H1 (cell line): ENCODE results near the gene CHCHD3. TPM values are rescaled to one million over a fixed set of nuclear protein-coding genes. Genes with fewer than 3 reads are reported as not detected.

Experiments used
- CTCF ChIA-PET: fragments of 300-600 bp; sonication (Branson Sonifier 250); formaldehyde crosslinking; loops from one replicate; lab custom pipeline; 2021; ENCODE audit not compliant: partially characterized antibody; lab: Charles Lee
- POLR2A ChIA-PET: fragments of 300-600 bp; sonication (Branson Sonifier 250); formaldehyde crosslinking; loops from one replicate; lab custom pipeline; 2021; ENCODE audit warnings: inconsistent platforms; ENCODE audit not compliant: partially characterized antibody; lab: Charles Lee
- DNase-seq, 2 experiments: peaks; one replicate each; pipeline versions ENCODE4 v3.0.0 to v3.0.0-alpha.2; 2010 to 2022; ENCODE audit warnings: low spot score in 2 of 2, low read depth in 1 of 2, mixed read lengths in 1 of 2
- FAIRE-seq: peaks from 2 replicates; lab custom pipeline; 2011; peaks lifted over from hg19 to GRCh38; lab: Jason Lieb, UNC
- H2AFZ ChIP-seq: 2 replicates; pipeline ENCODE4 v1.8.1; 2012; ENCODE audit warnings: low read length, inconsistent platforms
- H2AK5ac ChIP-seq: 2 replicates; pipeline ENCODE4 v1.6.1; 2013; ENCODE audit warnings: low read depth, low read length
- H2BK120ac ChIP-seq: replicated peaks from 2 replicates; pipeline ENCODE3; 2013; ENCODE audit warnings: low read depth, low read length, inconsistent platforms
- H2BK12ac ChIP-seq: 2 replicates; pipeline ENCODE4 v1.6.1; 2013; ENCODE audit warnings: low read depth, low read length
- H2BK15ac ChIP-seq: 2 replicates; pipeline ENCODE4 v1.6.1; 2013; ENCODE audit warnings: low read length
- H2BK20ac ChIP-seq: 2 replicates; pipeline ENCODE4 v1.6.1; 2013; ENCODE audit warnings: low read length
- H2BK5ac ChIP-seq: 2 replicates; pipeline ENCODE4 v1.6.1; 2013; ENCODE audit warnings: low read depth, low read length
- H3K14ac ChIP-seq: 2 replicates; pipeline ENCODE4 v1.6.1; 2013; ENCODE audit warnings: inconsistent platforms; ENCODE audit not compliant: insufficient read length
- H3K18ac ChIP-seq: 2 replicates; pipeline ENCODE4 v1.6.1; 2013; ENCODE audit warnings: low read length; ENCODE audit errors: extremely low read depth
- H3K23ac ChIP-seq: 2 replicates; pipeline ENCODE4 v1.6.1; 2013; ENCODE audit warnings: inconsistent platforms; ENCODE audit not compliant: insufficient read length
- H3K23me2 ChIP-seq: 2 replicates; pipeline ENCODE4 v1.6.1; 2013; ENCODE audit warnings: low read depth, low read length
- H3K27ac ChIP-seq: 2 replicates; pipeline ENCODE4 v1.6.1; 2011; ENCODE audit warnings: low read depth, low read length, inconsistent platforms
- H3K27me3 ChIP-seq, 4 experiments: replicated peaks in 1 of 4; 1 replicate in 1 of 4; 2 replicates in 3 of 4; pipeline versions ENCODE4 v1.6.1 to v1.8.1; 2011 to 2013; ENCODE audit warnings: low read length in 3 of 4, mild to moderate bottlenecking in 3 of 4, inconsistent platforms in 2 of 4, mixed read lengths in 2 of 4, moderate library complexity in 1 of 4; ENCODE audit not compliant: control insufficient read depth in 3 of 4, insufficient read depth in 3 of 4; ENCODE audit errors: extremely low read depth in 1 of 4
- H3K36me3 ChIP-seq, 4 experiments: 2 replicates each; pipeline versions ENCODE4 v1.6.1 to v1.8.1; 2011 to 2013; ENCODE audit warnings: mild to moderate bottlenecking in 4 of 4, low read length in 3 of 4, moderate library complexity in 2 of 4, control low read depth in 1 of 4, inconsistent platforms in 1 of 4; ENCODE audit not compliant: insufficient read depth in 4 of 4, control insufficient read depth in 2 of 4
- H3K4ac ChIP-seq: replicated peaks from 2 replicates; pipeline ENCODE3; 2013; ENCODE audit warnings: low read length, low read depth, mixed read lengths, inconsistent platforms; ENCODE audit not compliant: insufficient read length
- H3K4me1 ChIP-seq, 4 experiments: replicated peaks in 1 of 4; 1 replicate in 1 of 4; 2 replicates in 3 of 4; pipeline versions ENCODE4 v1.6.1 to v1.8.1; 2011 to 2013; ENCODE audit warnings: low read length in 3 of 4, inconsistent platforms in 2 of 4, mixed read lengths in 1 of 4; ENCODE audit not compliant: insufficient read depth in 4 of 4, control insufficient read depth in 3 of 4
- H3K4me2 ChIP-seq, 2 experiments: 2 replicates each; pipeline versions ENCODE4 v1.6.1 to v1.8.1; 2011 to 2013; ENCODE audit warnings: low read depth in 2 of 2, low read length in 2 of 2, control low read depth in 1 of 2, inconsistent platforms in 1 of 2, mild to moderate bottlenecking in 1 of 2; ENCODE audit not compliant: insufficient read depth in 1 of 2
- H3K4me3 ChIP-seq, 4 experiments: fragments of 200-600, 300-600 bp in 1 of 4; sonication (generic), shearing (Covaris generic), sonication (Bioruptor Twin) in 1 of 4; 2 replicates each; pipeline versions ENCODE4 v1.5.1 to v1.8.1; 2011 to 2016; ENCODE audit warnings: low read length in 4 of 4, low read depth in 3 of 4, control low read depth in 2 of 4, inconsistent platforms in 2 of 4, mild to moderate bottlenecking in 2 of 4, mixed read lengths in 1 of 4, moderate library complexity in 1 of 4; ENCODE audit not compliant: insufficient read depth in 2 of 4; ENCODE audit errors: extremely low read depth in 1 of 4
- H3K56ac ChIP-seq: replicated peaks from 2 replicates; pipeline ENCODE3; 2013; ENCODE audit warnings: low read depth, mild to moderate bottlenecking, mixed read lengths, low read length, inconsistent platforms; ENCODE audit not compliant: insufficient read length
- H3K79me1 ChIP-seq: 2 replicates; pipeline ENCODE4 v1.6.1; 2013; ENCODE audit warnings: low read depth, low read length, control low read depth
- H3K79me2 ChIP-seq, 2 experiments: 2 replicates each; pipeline versions ENCODE4 v1.6.1 to v1.8.1; 2012 to 2013; ENCODE audit warnings: low read length in 2 of 2, mild to moderate bottlenecking in 2 of 2, inconsistent platforms in 1 of 2; ENCODE audit not compliant: insufficient read depth in 2 of 2, control insufficient read depth in 1 of 2
- H3K9ac ChIP-seq, 4 experiments: replicated peaks in 1 of 4; 1 replicate in 1 of 4; 2 replicates in 3 of 4; pipeline versions ENCODE4 v1.6.1 to v1.8.1; 2011 to 2013; ENCODE audit warnings: low read depth in 3 of 4, low read length in 3 of 4, control low read depth in 2 of 4, mild to moderate bottlenecking in 2 of 4, moderate library complexity in 2 of 4, inconsistent platforms in 1 of 4; ENCODE audit errors: extremely low read depth in 1 of 4
- H3K9me3 ChIP-seq, 2 experiments: 2 replicates each; pipeline versions ENCODE4 v1.6.1 to v1.8.1; 2012 to 2013; ENCODE audit warnings: mild to moderate bottlenecking in 2 of 2, moderate library complexity in 2 of 2, control low read depth in 1 of 2, inconsistent platforms in 1 of 2, low read depth in 1 of 2, low read length in 1 of 2, mixed read lengths in 1 of 2; ENCODE audit not compliant: insufficient read depth in 2 of 2
- H4K20me1 ChIP-seq, 2 experiments: replicated peaks in 1 of 2; 2 replicates each; pipeline versions ENCODE3 to v1.8.1; 2011 to 2013; ENCODE audit warnings: inconsistent platforms in 2 of 2, low read length in 2 of 2, mild to moderate bottlenecking in 1 of 2; ENCODE audit not compliant: insufficient read depth in 2 of 2, control insufficient read depth in 1 of 2
- H4K5ac ChIP-seq: 2 replicates; pipeline ENCODE4 v1.6.1; 2013; ENCODE audit warnings: low read length, low read depth, mixed read lengths, inconsistent platforms; ENCODE audit not compliant: insufficient read length
- H4K8ac ChIP-seq: 2 replicates; pipeline ENCODE4 v1.8.0; 2013; ENCODE audit warnings: mild to moderate bottlenecking, moderate library complexity, low read length, inconsistent platforms; ENCODE audit not compliant: insufficient read depth; ENCODE audit errors: extremely low read depth
- H4K91ac ChIP-seq: replicated peaks from 2 replicates; pipeline ENCODE3; 2013; ENCODE audit warnings: low read length, mixed read lengths, inconsistent platforms; ENCODE audit not compliant: insufficient read length
- CREB1 ChIP-seq: IDR thresholded peaks from 2 replicates; pipeline ENCODE4 v1.6.1; 2012; ENCODE audit warnings: inconsistent platforms
- E2F6 ChIP-seq: IDR thresholded peaks from 2 replicates; pipeline ENCODE4 v1.6.1; 2012; ENCODE audit warnings: inconsistent platforms
- EP300 ChIP-seq, 2 experiments: IDR thresholded peaks; 1 replicate in 1 of 2; 2 replicates in 1 of 2; pipeline ENCODE4 v1.6.1; 2011 to 2012; ENCODE audit warnings: low read depth in 2 of 2, low read length in 2 of 2, mild to moderate bottlenecking in 2 of 2, borderline replicate concordance in 1 of 2, inconsistent platforms in 1 of 2, moderate library complexity in 1 of 2
- KDM4A ChIP-seq: IDR thresholded peaks from one replicate; pipeline ENCODE4 v1.7.1; 2012; ENCODE audit warnings: low read depth, mild to moderate bottlenecking, moderate library complexity, low read length, inconsistent platforms; ENCODE audit not compliant: severe bottlenecking
- RAD21 ChIP-seq, 2 experiments: IDR thresholded peaks in 1 of 2; conservative IDR thresholded peaks in 1 of 2; 2 replicates each; pipeline ENCODE4 v1.6.1; 2011; ENCODE audit warnings: low read depth in 2 of 2, low read length in 2 of 2, improper control_type of control experiment in 1 of 2, inconsistent platforms in 1 of 2, mild to moderate bottlenecking in 1 of 2, moderate library complexity in 1 of 2
- RNF2 ChIP-seq: fragments of 200-900, 300-1000 bp; sonication (generic); IDR thresholded peaks from 2 replicates; pipeline ENCODE4 v1.7.1; 2016; ENCODE audit warnings: borderline replicate concordance, low read depth, mild to moderate bottlenecking, antibody characterized with exemption, low read length; ENCODE audit not compliant: poor library complexity, severe bottlenecking; ENCODE audit errors: missing control alignments
- SRF ChIP-seq: IDR thresholded peaks from 2 replicates; pipeline ENCODE4 v1.6.1; 2011; ENCODE audit warnings: mild to moderate bottlenecking, low read depth, low read length, moderate library complexity
- WGBS, 2 experiments: shearing (Covaris generic) in 1 of 2; methylation state at CpG; one replicate each; pipeline versions ENCODE4 v1.1.6 to v1.1.7; 2013 to 2015; ENCODE audit warnings: low lambda C conversion rate in 2 of 2, mixed read lengths in 2 of 2, inconsistent platforms in 1 of 2, low coverage in 1 of 2, missing lambda C conversion rate in 1 of 2; ENCODE audit not compliant: insufficient replicate concordance in 2 of 2, insufficient coverage in 1 of 2, insufficient read length in 1 of 2; ENCODE audit errors: extremely low coverage in 1 of 2, missing lambda C conversion rate in 1 of 2; 5-methylcytosine and 5-hydroxymethylcytosine counted together
- polyA plus RNA-seq, 7 experiments: library from polyadenylated mRNA; depleted of rRNA in 3 of 7; stranded (reverse) in 5 of 7; unstranded in 2 of 7; fragments of >200 nt in 5 of 7; fragments of 200-250 nt in 2 of 7; gene quantifications; 1 replicate in 5 of 7; 2 replicates in 1 of 7; 4 replicates in 1 of 7; pipeline versions ENCODE4 v1.2.1 to v1.2.3, GENCODE V29; 2011 to 2013; ENCODE audit warnings: missing spikeins in 2 of 7, mixed read lengths in 2 of 7
- total RNA-seq: library from RNA; stranded (reverse); fragmentation: NEBNext Ultra II Directional; extraction: Animal tissue kit (Norgen Biotek cat#: 25700); gene quantifications from 2 replicates; pipeline ENCODE4 v1.2.1, GENCODE V29; 2021

The CHCHD3 gene
- total and polyA plus RNA-seq, 2 of the 8 experiments (the other 6 are each of a cell fraction or from before 2014, with no cell fraction given): 42.9 to 137 TPM

- CTCF ChIA-PET: interaction anchor here (1.2 to 2.0 kb wide), 2 partner anchors 30 to 37 kb away, joined by 3 to 6 read pairs; no protein-coding TSS in a partner anchor
- no peak overlapping the region for H3K4me2 ChIP-seq
These were observed 341.7 kb downstream of the CHCHD3 start for GRCh38 chr7:132740176-132740575.

More at GRCh38 chr7:132740176-132740575, 341.7 kb downstream of the CHCHD3 start:
- H3K4ac ChIP-seq: no peak overlapping the region
- no peak overlapping the region for H4K5ac ChIP-seq
- H2AFZ ChIP-seq: no peak overlapping the region
- no peak overlapping the region for H2BK20ac ChIP-seq
- H2BK5ac ChIP-seq: no peak overlapping the region
- no peaks in the 10 kb centered on the region; a peak in 1 of 7 replicates for H3K27me3 ChIP-seq
- DNase-seq (no peak), FAIRE-seq (no peak)
- no peak overlapping the region for H3K18ac ChIP-seq
- H3K27ac ChIP-seq: no peak overlapping the region
- H3K79me2 ChIP-seq: no peaks in the 10 kb centered on the region
- H4K91ac ChIP-seq: no peak overlapping the region
- TF ChIP-seq E2F6: no peak
- TF ChIP-seq KDM4A: no peak
- no peak for TF ChIP-seq CREB1
- no peak for TF ChIP-seq RNF2
- no peak for TF ChIP-seq EP300 (IDR thresholded peaks at IDR 0.05; ENCODE audit: borderline replicate concordance in 1 of 2, low read depth in 2 of 2, low read length in 2 of 2)
- no peak for TF ChIP-seq RAD21 (IDR thresholded peaks at IDR 0.05 in 1 of 2, conservative IDR thresholded peaks at IDR 0.05 in 1 of 2; ENCODE audit: low read depth in 2 of 2, low read length in 2 of 2)
- no peak for TF ChIP-seq SRF
- H3K14ac ChIP-seq: no peak overlapping the region
- no peaks in the 10 kb centered on the region for H3K4me1 ChIP-seq
- 80% methylated on average over 5 of the region's 5 CpGs; no CpG with 5 or more reads in 1 of the 2 experiments for WGBS, 2 experiments
- H2BK12ac ChIP-seq: no peak overlapping the region
- H2BK15ac ChIP-seq: no peak overlapping the region
- peaks cover 2 to 7% of the 10 kb centered on the region in 2 experiments; a peak in 2 of 4 replicates for H3K9me3 ChIP-seq
- no peak overlapping the region for H3K23ac ChIP-seq
- no peaks in the 10 kb centered on the region for H3K79me1 ChIP-seq
- H2BK120ac ChIP-seq: no peak overlapping the region
- H3K56ac ChIP-seq: no peak overlapping the region
- H4K20me1 ChIP-seq: no peaks in the 10 kb centered on the region
- H3K9ac ChIP-seq: no peak overlapping the region
- H3K4me3 ChIP-seq: no peak overlapping the region
- POLR2A ChIA-PET: no interaction called here
- no peaks in the 10 kb centered on the region for H3K23me2 ChIP-seq
- H4K8ac ChIP-seq: no peak overlapping the region
- no peaks in the 10 kb centered on the region for H3K36me3 ChIP-seq
- no peak overlapping the region for H2AK5ac ChIP-seq
